GM12801 (cell line): ENCODE results near the gene LAMA2.

ENCODE experiments used
- CTCF ChIP-seq: IDR thresholded peaks from one replicate; pipeline ENCODE4 v1.5.1; 2011; ENCODE audit warnings: control low read depth; ENCODE audit not compliant: insufficient read length; ENCODE audit errors: extremely low read depth

LAMA2 gene

GRCh38 chr6:129542705-129543104, 659.8 kb downstream of the LAMA2 start:
- TF ChIP-seq CTCF, result no peak

GRCh38 chr6:129543981-129544380, 661.0 kb downstream of the LAMA2 start:
- TF ChIP-seq CTCF, result no peak

GRCh38 chr6:129544892-129545612, 662.1 kb downstream of the LAMA2 start:
- no peak for TF ChIP-seq CTCF

GRCh38 chr6:129546702-129547101, 663.8 kb downstream of the LAMA2 start:
- no peak for TF ChIP-seq CTCF

GRCh38 chr6:129551486-129551885, 668.5 kb downstream of the LAMA2 start:
- no peak for TF ChIP-seq CTCF

GRCh38 chr6:129552413-129552812, 669.5 kb downstream of the LAMA2 start:
- TF ChIP-seq CTCF, result no peak

GRCh38 chr6:129555206-129555832, 672.4 kb downstream of the LAMA2 start:
- no peak for TF ChIP-seq CTCF
